ENCODE results near the gene RNF175. TPM values are rescaled to one million over a fixed set of nuclear protein-coding genes. Genes with fewer than 3 reads are reported as not detected.

RNF175 gene
- total and polyA plus RNA-seq, 2 donors, result 0.27 to 3.3 TPM

- H3K4me3 ChIP-seq (ENCODE audit: low read depth, low read length), result no peak overlapping the region
- 63% methylated on average over 6 of the region's 6 CpGs for WGBS
- H3K27ac ChIP-seq (ENCODE audit: low read depth), result no peak overlapping the region
- H3K36me3 ChIP-seq (ENCODE audit: insufficient read depth), result no peaks in the 10 kb centered on the region
- H3K4me1 ChIP-seq (ENCODE audit: insufficient read depth), result no peaks in the 10 kb centered on the region
- DNase-seq (ENCODE audit: extremely low spot score), result peak; percentile 17
Observed at GRCh38 chr4:153748378-153748777, 11.4 kb downstream of the RNF175 start.

- Histone ChIP-seq H3K4me1 (ENCODE audit: insufficient read depth) (no peaks in the 10 kb centered on the region), H3K27ac (ENCODE audit: low read depth) (no peak overlapping the region), H3K36me3 (ENCODE audit: insufficient read depth) (no peaks in the 10 kb centered on the region), H3K4me3 (ENCODE audit: low read depth, low read length) (no peak overlapping the region)
- 78% methylated on average over 4 of the region's 4 CpGs for WGBS
- DNase-seq (ENCODE audit: extremely low spot score), result no peak
Observed at GRCh38 chr4:153747406-153747955, 12.3 kb downstream of the RNF175 start.

DNA sequence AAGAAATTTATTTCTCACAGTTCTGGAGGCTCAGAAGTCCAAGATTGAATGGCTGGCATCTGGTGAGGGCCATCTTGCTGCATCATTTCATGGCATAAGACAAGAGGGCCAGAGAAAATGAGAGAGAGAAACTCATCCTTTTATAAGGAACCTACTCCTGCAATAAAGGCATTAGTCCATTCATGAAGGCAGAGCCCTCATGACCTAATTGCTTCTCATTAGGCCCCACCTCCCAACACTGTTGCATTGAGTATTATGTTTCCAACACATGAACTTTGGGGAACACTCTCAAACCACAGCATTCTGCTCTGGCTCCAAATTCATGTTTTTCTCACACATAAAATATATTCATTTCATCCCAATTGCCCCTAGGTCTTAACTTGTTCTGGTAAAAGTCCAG is 14.2 kb downstream of the RNF175 start:
- no peaks in the 10 kb centered on the region for H3K36me3 ChIP-seq (ENCODE audit: insufficient read depth)
- no peaks in the 10 kb centered on the region for H3K4me1 ChIP-seq (ENCODE audit: insufficient read depth)
- no peak overlapping the region for H3K27ac ChIP-seq (ENCODE audit: low read depth)
- no peak for DNase-seq (ENCODE audit: extremely low spot score)
- H3K4me3 ChIP-seq (ENCODE audit: low read depth, low read length), result no peak overlapping the region

- DNase-seq (ENCODE audit: extremely low spot score), result no peak
- no peak overlapping the region for H3K4me3 ChIP-seq (ENCODE audit: low read depth, low read length)
- no peaks in the 10 kb centered on the region for H3K36me3 ChIP-seq (ENCODE audit: insufficient read depth)
- 84% methylated on average over 2 of the region's 2 CpGs for WGBS
- H3K4me1 ChIP-seq (ENCODE audit: insufficient read depth), result no peaks in the 10 kb centered on the region
- no peak overlapping the region for H3K27ac ChIP-seq (ENCODE audit: low read depth)
Observed at GRCh38 chr4:153741541-153741940, 18.3 kb downstream of the RNF175 start.

- Histone ChIP-seq H3K4me1 (ENCODE audit: insufficient read depth) (no peaks in the 10 kb centered on the region), H3K27ac (ENCODE audit: low read depth) (no peak overlapping the region)
Observed at GRCh38 chr4:153735906-153736461, 23.8 kb downstream of the RNF175 start.

GRCh38 chr4:153733751-153734448 is 25.9 kb downstream of the RNF175 start:
- Histone ChIP-seq H3K4me1 (ENCODE audit: insufficient read depth) (no peaks in the 10 kb centered on the region), H3K36me3 (ENCODE audit: insufficient read depth) (no peaks in the 10 kb centered on the region), H3K27ac (ENCODE audit: low read depth) (no peak overlapping the region), H3K4me3 (ENCODE audit: low read depth, low read length) (no peak overlapping the region)
- WGBS, result 63% methylated on average over 4 of the region's 4 CpGs
- DNase-seq (ENCODE audit: extremely low spot score), result no peak

More at GRCh38 chr4:153735906-153736461, 23.8 kb downstream of the RNF175 start:
- no peaks in the 10 kb centered on the region for H3K36me3 ChIP-seq (ENCODE audit: insufficient read depth)
- DNase-seq (ENCODE audit: extremely low spot score), result no peak
- H3K4me3 ChIP-seq (ENCODE audit: low read depth, low read length), result no peak overlapping the region

- Histone ChIP-seq H3K36me3 (ENCODE audit: insufficient read depth) (no peaks in the 10 kb centered on the region), H3K4me1 (ENCODE audit: insufficient read depth) (no peaks in the 10 kb centered on the region), H3K27ac (ENCODE audit: low read depth) (no peak overlapping the region), H3K4me3 (ENCODE audit: low read depth, low read length) (no peak overlapping the region)
- 19% methylated on average over 3 of the region's 3 CpGs for WGBS
- no peak for DNase-seq (ENCODE audit: extremely low spot score)
Observed at GRCh38 chr4:153731239-153731638, 28.6 kb downstream of the RNF175 start.

- Histone ChIP-seq H3K27ac (ENCODE audit: low read depth) (no peak overlapping the region), H3K4me1 (ENCODE audit: insufficient read depth) (no peaks in the 10 kb centered on the region), H3K36me3 (ENCODE audit: insufficient read depth) (no peaks in the 10 kb centered on the region), H3K4me3 (ENCODE audit: low read depth, low read length) (no peak overlapping the region)
- WGBS, result 90% methylated on average over 2 of the region's 2 CpGs
- DNase-seq (ENCODE audit: extremely low spot score), result no peak
Observed at GRCh38 chr4:153729895-153730294, 29.9 kb downstream of the RNF175 start.

GRCh38 chr4:153728660-153729059 is 31.2 kb downstream of the RNF175 start:
- no peaks in the 10 kb centered on the region for H3K36me3 ChIP-seq (ENCODE audit: insufficient read depth)
- H3K27ac ChIP-seq (ENCODE audit: low read depth), result no peak overlapping the region
- no peak overlapping the region for H3K4me3 ChIP-seq (ENCODE audit: low read depth, low read length)
- DNase-seq (ENCODE audit: extremely low spot score), result no peak
- no peaks in the 10 kb centered on the region for H3K4me1 ChIP-seq (ENCODE audit: insufficient read depth)
- WGBS, result 76% methylated on average over 4 of the region's 4 CpGs

GRCh38 chr4:153728151-153728550 is 31.7 kb downstream of the RNF175 start:
- no peaks in the 10 kb centered on the region for H3K36me3 ChIP-seq (ENCODE audit: insufficient read depth)
- H3K27ac ChIP-seq (ENCODE audit: low read depth), result no peak overlapping the region
- 89% methylated on average over 5 of the region's 5 CpGs for WGBS
- no peak for DNase-seq (ENCODE audit: extremely low spot score)
- H3K4me3 ChIP-seq (ENCODE audit: low read depth, low read length), result no peak overlapping the region
- H3K4me1 ChIP-seq (ENCODE audit: insufficient read depth), result no peaks in the 10 kb centered on the region

DNA sequence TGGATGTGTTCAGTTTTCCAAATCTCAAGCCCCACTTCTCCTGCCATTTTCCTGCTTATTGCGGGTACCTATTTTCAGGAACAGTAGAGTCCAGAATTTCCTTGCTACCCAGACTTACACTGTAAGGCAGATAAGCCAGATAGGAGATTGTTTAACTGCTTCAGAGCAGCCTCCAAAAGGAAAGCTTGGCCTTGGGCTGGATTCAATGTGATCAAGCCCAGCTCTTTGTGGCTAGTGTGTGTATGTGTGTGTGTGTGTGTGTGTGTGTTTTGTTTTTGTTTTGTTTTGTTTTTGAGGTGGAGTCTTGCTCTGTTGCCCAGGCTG is 34.0 kb downstream of the RNF175 start:
- 85% methylated on average over 1 of the region's 1 CpG for WGBS
- DNase-seq (ENCODE audit: extremely low spot score), result no peak
- no peaks in the 10 kb centered on the region for H3K36me3 ChIP-seq (ENCODE audit: insufficient read depth)
- no peak overlapping the region for H3K27ac ChIP-seq (ENCODE audit: low read depth)
- no peak overlapping the region for H3K4me3 ChIP-seq (ENCODE audit: low read depth, low read length)
- no peaks in the 10 kb centered on the region for H3K4me1 ChIP-seq (ENCODE audit: insufficient read depth)

GRCh38 chr4:153725136-153725830 is 34.5 kb downstream of the RNF175 start:
- Histone ChIP-seq H3K4me1 (ENCODE audit: insufficient read depth) (no peaks in the 10 kb centered on the region), H3K36me3 (ENCODE audit: insufficient read depth) (no peaks in the 10 kb centered on the region), H3K27ac (ENCODE audit: low read depth) (no peak overlapping the region), H3K4me3 (ENCODE audit: low read depth, low read length) (no peak overlapping the region)
- WGBS, result 88% methylated on average over 5 of the region's 5 CpGs
- DNase-seq (ENCODE audit: extremely low spot score), result no peak

- Histone ChIP-seq H3K4me3 (ENCODE audit: low read depth, low read length) (no peak overlapping the region), H3K36me3 (ENCODE audit: insufficient read depth) (no peaks in the 10 kb centered on the region), H3K4me1 (ENCODE audit: insufficient read depth) (no peaks in the 10 kb centered on the region), H3K27ac (ENCODE audit: low read depth) (no peak overlapping the region)
- WGBS, result 90% methylated on average over 5 of the region's 5 CpGs
- DNase-seq (ENCODE audit: extremely low spot score), result no peak
Observed at GRCh38 chr4:153724606-153725005, 35.2 kb downstream of the RNF175 start.

DNA sequence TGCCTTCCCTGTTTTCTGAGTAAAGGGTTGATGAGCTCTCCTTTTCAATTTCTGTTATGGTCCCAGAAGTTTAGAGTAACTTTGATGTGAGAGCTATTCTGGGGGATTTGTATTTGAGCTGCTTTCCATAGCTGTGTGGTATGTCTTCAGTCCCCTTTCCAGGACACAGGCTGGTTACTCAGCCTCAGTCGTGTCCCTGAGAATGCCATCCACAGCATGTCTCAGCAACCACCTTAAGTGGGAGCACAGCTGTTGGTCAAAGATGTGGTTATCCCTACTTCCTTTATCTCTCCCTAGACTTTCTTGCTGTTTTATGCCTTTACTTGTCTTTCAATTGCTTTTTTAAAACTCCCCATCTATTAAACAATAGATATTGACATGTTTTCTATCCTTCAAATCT is 37.8 kb downstream of the RNF175 start:
- 84% methylated on average over 1 of the region's 1 CpG for WGBS

More for the DNA sequence above, 37.8 kb downstream of the RNF175 start:
- H3K36me3 ChIP-seq (ENCODE audit: insufficient read depth), result no peaks in the 10 kb centered on the region
- DNase-seq (ENCODE audit: extremely low spot score), result no peak
- no peak overlapping the region for H3K4me3 ChIP-seq (ENCODE audit: low read depth, low read length)
- no peaks in the 10 kb centered on the region for H3K4me1 ChIP-seq (ENCODE audit: insufficient read depth)
- H3K27ac ChIP-seq (ENCODE audit: low read depth), result no peak overlapping the region
